Daoy (cell line): ENCODE measurements around the gene RPS6KB1. TPM values are rescaled to one million over a fixed set of nuclear protein-coding genes. Genes with fewer than 3 reads are reported as not detected.
A peak's percentile ranks its signal among the peaks of the same experiment; 100 is the strongest.
"Not testable (repeated sequence)": the region's sequence is repeated elsewhere in the genome, so short reads cannot be mapped to it uniquely, and the experiment has no call there.

Experiments
- DNase-seq: peaks from one replicate; pipeline ENCODE4 v3.0.0-alpha.2; 2015; ENCODE audit warnings: low read depth
- total RNA-seq: library from RNA; depleted of rRNA; stranded (reverse); fragments of >200 nt; shearing (Covaris generic); gene quantifications from 2 replicates; pipeline ENCODE4 v1.2.3, GENCODE V29; 2014

The RPS6KB1 gene
- total RNA-seq, 1 experiment from 2014 or later, result 16.1 TPM

- no peak for DNase-seq
Observed at GRCh38 chr17:59870482-59870881, 22.4 kb upstream of the RPS6KB1 start.

DNA sequence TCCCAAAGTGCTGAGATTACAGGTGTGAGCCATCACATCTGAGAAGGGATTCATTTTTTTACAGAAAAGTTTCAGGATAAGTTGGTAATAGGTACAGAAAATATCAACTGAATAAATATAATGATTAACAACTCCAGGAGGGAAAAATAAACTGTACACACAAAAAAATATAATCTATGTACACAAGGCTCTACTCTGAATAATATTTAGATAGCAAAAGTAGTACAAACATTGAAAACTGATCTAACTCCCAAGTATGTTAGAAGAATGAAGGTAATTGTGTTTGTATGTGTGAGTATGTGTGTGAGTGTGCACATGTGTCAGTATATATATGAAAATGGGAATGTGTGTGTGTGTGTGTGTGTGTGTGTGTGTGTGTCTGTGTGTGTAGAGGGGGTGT, 20.6 kb upstream of the RPS6KB1 start:
- no peak for DNase-seq

- DNase-seq, result not testable (repeated sequence)
Observed at GRCh38 chr17:59873414-59873813, 19.5 kb upstream of the RPS6KB1 start.

DNA sequence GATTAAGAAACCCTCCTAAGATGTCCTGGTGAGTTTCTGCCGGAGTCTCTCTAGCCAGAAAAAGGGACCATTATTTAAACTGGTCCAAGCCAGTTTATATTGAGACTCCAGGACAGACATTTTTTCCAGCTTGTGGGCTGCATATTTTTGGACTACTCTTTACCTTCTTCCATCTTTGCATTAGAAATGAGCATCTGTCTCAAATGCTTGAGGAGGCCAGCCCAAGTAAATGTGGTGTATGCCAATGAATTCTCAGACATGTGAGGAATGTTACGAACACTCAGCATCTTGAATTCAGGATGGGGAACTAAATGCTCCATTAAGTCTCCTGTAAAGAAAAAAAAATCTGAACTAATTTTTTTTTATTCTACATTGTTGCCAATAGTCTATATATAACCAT, 18.5 kb upstream of the RPS6KB1 start:
- DNase-seq, result no peak

- no peak for DNase-seq
Observed at GRCh38 chr17:59876107-59876506, 16.8 kb upstream of the RPS6KB1 start.

DNA sequence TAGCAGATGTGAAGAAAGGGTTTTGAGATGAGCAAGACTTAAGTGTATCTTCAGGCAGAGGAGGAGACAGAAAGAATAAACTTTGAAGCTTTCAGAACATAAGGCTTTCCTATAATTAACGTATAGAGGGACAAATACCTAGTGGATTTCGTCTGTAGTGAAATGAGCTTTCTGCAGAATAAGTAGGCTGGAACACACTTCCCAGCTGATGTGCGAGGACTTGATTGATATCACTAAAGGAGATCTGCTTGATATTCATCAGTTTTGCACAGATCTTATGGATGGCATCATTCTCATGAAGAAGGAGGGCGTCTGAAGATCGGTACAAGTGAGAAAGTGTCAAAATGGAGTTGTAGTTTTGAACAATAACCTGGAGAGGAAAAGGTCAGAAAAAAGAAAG, 15.0 kb upstream of the RPS6KB1 start:
- DNase-seq, result no peak

DNA sequence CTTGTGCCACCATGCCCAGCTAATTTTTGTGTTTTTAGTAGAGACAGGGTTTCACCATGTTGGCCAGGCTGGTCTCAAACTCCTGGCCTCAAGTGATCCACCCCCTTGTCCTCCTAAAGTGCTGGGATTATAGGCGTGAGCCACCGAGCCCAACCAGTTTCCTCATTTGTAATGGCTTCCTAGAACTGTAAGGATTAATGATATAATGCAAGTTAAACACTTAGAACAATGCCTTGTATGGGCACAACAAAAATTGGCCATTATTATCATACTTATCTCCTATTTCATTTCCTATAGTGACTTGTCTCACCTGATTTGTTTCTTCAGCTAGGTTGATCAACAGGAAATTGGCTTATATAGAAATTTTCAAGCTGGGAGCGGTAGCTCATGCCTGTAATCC, 14.3 kb upstream of the RPS6KB1 start:
- no peak for DNase-seq

DNA sequence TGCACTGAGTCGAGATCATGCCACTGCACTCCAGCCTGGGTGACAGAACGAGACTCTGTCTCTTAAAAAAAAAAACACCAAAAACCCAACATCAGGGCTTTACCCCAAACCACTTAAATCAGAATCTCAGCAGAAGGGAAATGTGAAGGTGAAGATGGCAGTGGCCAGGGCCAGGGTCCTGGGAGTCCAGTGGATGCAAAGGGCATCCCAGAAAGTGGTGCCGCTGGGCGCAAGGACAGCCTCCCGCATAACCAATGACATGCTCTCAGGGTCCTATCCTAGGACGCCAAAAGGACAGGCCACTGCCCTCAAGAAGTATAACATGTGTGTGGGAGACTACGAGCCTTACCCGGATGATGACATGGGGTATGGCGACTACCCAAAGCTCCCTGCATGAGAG, 8.1 kb upstream of the RPS6KB1 start:
- DNase-seq, result no peak

DNA sequence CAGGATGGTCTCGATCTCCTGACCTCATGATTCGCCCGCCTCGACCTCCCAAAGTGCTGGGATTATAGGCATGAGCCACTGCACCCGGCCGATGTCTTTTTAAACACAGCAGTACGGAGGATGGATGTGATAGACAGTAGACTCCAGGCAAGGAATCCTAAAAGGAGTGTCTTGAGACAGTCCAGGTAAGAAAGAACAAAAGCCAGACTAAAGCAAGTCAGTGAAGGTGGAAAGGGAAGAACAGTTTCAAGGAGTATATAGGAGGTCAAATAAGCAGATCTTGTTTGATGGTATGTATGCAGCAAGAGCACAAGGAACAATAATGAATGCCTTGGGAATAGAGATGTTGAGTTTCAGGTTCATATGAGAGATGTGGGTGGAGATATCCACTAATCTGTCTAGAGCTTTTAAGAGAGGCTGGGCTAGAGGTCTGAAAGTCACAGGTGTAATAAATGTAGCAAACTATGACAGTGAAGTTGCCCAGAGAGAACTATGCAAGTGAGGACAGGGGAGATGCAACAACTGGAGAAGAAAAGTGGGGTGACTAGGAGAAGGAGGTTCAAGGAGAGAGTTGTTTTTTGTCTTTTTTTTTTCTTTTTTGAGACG, 4.7 kb upstream of the RPS6KB1 start:
- DNase-seq, result no peak

- DNase-seq, result peak; percentile 14
Observed at GRCh38 chr17:59890720-59891119, 2.2 kb upstream of the RPS6KB1 start.

DNA sequence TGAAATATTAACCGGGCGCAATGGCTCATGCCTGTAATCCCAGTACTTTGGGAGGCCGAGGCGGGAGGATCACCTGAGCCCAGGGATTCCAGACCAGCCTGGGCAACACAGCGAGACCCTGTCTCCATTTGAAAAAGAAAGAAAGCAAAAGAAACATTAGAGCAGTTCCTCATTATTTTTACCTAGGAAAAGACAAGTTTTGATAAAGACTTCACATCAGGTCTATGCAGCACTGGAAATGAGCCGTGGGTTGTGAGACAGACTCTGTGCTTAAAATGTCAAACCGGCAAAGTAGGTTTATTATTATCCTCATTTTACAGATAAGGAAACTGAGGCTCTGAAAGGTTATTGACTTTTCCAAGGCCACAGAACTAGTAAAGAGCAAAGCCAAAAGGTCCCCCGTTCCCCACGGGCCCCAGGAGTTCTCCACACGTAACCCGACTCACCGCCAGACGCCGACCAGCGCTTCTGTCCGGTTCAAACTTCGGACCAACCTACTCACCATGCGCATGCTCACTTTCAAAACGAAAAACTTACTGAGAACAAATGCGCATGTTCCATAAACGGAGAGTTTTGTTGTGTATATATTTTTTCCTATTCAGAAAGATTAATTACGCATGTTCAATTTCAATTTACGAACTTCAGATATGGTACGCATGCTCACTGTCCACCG, 534 bp upstream of the RPS6KB1 start:
- DNase-seq, result no peak

DNA sequence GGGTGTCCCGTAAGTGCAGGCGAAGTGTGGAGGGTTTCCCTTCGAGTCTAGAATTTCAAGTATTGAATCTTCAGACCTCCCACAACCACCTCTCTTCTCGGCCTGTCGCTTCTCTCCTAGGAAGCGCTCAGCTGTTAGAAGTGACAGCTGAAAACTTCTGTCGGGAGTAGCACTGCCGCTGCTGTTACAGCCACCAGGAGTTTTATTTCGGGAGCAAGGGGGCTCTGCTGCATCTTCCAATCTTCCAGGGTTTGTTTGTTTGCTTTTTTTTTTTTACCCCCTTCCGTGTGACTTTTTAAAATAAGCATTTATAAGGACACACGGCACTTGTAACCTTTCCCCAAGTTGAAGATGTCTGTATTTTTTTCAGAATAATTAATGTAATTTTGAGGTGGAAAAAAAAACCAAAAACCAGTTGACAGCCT, 767 bp downstream of the RPS6KB1 start:
- DNase-seq, result peak; percentile 28

DNA sequence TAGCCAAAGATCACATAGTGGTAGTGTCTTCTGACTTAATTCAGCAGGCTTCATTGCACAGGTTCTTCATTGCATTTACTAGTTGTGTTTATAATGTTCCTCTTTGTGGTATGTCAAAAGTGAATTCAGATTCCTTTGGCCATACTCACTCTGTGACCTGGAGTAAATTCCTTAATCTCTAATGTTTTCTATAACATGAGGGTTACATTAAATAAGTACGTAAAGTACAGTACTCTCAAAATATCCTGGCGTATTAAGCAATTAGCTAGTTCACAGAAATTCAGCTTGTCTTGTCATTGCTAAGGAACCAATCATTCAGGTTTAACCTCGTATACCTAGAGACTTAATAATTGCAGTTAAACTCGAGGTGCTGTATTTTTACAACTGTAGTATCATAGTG, 4.2 kb downstream of the RPS6KB1 start:
- DNase-seq, result no peak

- DNase-seq, result no peak
Observed at GRCh38 chr17:59899099-59899498, 6.2 kb downstream of the RPS6KB1 start.

DNA sequence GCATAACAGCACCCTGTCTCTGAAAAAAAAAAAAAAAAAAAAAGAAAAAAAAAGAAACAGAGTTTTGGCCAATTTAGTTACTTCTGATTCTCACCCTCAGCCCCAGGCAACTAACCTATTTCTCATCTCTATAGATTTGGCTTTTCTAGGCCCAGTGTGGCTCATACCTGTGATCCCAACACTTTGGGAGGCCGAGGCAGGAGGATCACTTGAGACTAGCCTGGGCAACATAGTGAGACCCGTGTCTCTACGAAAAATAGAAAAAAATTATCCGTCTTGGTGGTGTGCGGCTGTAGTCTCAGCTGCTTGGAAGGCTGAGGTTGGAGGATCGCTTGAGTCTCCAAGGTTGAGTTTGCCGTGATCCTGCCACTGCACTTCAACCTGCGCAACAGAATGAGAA, 8.7 kb downstream of the RPS6KB1 start:
- no peak for DNase-seq

DNA sequence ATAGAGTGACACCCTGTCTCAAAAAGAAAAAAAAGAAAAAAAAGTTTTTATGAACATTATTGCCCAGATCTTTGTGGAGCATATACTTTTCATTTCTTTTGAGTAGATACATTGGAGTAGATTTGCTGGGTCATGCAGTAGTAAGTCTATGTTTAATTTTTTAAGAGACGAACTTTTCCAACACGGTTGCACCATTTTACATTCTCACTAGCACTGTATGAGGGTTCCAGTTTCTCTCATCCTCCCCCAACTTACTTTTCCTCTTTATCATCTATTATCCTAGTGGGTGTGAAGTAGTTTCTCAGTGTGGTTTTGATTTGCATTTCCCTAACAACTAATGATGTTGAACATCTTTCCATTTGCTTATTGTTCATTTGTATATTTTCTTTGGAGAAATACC, 10.5 kb downstream of the RPS6KB1 start:
- DNase-seq, result no peak

DNA sequence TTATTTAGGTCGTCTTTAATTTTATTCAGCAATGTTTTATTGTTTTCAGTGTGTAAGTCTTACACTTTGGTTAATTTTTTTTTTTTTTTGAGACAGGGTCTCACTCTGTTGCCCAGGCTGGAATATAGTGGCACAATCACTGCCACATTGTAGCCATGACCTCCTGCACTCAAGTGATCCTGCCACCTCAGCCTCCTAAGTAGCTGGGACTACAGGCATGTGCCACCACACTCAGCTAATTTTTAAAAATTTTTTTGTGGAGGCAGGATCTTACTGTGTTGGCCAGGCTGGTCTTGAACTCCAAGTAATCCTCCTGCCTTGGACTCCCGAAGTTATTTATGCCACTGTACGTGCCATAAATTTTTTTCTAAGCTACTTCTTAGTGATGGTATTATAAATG, 14.5 kb downstream of the RPS6KB1 start:
- DNase-seq, result no peak

DNA sequence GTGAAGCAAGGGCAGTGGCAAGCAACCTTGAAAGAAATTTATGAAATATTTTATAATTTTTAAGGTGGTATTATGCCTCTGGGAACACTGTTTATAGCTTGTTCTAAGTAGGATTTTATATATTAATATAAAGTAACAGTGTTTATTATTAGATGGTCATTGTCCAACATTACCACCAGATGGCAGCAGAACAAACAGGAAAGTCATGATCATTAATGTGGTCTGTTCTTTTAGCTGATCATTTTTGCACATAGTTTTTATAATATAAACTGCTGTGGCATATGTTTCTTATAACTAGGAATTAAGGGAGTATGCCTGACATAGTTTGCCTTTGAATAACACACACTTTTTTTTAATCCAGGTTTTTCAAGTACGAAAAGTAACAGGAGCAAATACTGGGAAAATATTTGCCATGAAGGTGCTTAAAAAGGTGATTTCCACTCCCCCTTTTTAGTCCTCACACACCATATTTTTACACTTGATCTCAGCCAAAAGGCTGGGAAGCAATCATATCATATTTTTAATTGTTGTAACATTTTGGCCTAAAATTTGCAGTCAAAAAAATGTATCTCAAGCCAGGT, 21.4 kb downstream of the RPS6KB1 start:
- peak; percentile 23 for DNase-seq

GRCh38 chr17:59916446-59916845, 23.5 kb downstream of the RPS6KB1 start:
- no peak for DNase-seq

DNA sequence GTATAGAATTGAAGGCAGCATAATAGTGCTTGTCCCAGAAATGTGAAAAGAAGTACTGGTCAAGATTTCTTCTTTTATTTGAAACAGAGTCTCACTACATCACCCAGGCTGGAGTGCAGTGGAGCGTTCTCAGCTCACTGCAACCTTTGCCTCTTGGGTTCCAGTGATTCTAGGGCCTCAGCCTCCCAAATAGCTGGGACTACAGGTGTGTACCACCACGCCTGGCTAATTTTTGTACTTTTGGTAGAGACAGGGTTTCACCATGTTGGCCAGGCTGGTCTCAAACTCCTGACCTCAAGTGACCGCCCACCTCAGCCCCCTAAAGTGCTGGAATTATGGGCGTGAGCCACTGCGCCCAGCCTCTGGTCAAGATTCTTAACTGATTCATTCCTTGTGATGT, 27.7 kb downstream of the RPS6KB1 start:
- DNase-seq, result not testable (repeated sequence)

DNA sequence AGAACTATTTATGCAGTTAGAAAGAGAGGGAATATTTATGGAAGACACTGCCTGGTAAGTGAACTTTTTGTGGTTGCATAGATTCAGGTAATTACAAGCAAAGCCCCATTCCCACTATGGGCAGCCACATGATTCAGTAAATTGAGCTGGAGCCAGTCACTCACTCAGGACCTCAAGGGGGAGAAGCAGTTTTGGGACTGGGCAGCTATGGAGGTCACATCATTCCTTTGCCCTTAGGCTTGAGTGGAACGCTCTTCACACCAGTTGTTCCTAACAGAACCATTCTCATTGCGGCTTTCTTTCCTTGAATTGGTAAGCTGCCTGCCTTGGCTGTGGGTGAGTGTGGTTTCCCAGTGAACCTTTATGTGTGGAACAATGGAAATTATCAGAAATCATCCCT, 37.2 kb downstream of the RPS6KB1 start:
- DNase-seq, result not testable (repeated sequence)

GRCh38 chr17:59930768-59931167, 37.8 kb downstream of the RPS6KB1 start:
- not testable (repeated sequence) for DNase-seq

DNA sequence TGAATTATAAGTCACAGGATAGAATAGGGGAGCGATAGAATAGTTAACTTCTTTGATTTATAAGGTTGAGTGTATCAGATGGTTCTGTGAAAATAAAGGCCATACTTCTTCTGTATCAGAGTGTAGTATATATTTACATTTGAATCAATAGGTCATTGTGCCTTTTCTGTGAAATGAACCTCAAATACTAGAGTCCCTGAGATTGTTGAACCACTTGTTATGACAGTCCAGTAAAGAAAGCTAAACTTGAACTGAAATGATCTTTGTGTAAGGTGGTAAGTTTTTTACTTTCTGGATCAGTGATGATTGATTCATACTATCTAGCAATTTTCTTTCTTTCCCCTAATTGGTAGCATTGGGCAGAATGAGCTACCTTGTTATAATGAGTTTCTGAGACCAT, 40.4 kb downstream of the RPS6KB1 start:
- not testable (repeated sequence) for DNase-seq
